ENCODE data around the gene ARHGEF17.
A peak's percentile ranks its signal among the peaks of the same experiment; 100 is the strongest.

ARHGEF17 gene

DNA sequence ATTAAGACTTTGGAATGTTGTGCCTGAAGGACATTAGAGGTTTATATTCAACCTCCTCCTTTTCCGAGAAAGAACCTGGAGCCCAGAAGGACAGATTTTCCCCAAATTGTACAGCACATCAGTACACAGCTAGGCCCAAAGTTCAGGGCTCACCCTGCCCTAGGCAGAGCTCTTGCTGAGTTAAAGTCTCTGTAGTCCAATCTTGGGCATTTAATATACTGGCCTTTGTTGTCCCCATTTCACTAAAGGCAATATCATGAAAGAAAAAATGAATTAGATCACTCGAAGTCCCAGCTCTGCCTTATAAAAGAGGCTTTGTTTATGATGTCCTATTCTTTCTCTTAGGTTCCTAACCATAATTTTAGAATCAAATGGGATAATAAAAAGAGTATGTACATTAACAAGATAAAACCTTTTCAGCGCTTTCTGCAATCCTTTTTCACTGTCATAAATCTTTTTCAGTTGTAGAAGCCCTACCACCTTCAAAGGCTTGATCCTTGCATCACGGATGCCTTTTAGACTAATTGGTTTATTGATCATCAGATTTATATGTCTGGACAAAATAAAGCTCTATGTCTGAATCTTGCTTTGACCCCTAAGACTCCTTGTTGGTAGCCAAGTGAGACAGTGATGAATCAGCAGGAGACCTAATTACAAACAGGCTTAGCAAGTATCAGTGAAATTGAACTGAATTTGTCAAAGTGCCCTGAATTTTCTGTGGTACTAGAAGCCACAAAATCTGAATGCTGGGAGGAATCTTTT, 108.0 kb downstream of the ARHGEF17 start:
- no peak for DNase-seq (ENCODE audit: low read depth)
- no peak for TF ChIP-seq CTCF (IDR thresholded peaks at IDR 0.05; ENCODE audit: low read length, missing control alignments)

DNA sequence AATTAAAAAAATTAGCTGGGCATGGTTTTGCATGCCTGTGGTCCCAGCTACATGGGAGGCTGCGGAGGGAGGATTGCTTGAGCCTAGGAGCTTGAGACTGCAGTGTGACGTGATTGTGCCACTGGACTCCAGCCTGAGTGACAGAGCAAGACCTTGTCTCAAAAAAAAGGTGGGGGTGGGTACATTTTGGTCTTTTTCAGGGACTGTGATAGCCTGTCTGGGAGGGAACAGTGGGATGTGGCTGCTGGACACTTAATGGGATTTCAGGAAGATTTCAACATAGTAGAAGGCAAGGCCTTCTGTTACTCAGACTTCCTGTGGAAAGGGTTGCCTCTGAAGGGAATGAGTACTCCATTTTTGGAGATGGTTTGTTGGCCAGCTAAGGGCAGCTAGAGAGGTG, 108.7 kb downstream of the ARHGEF17 start:
- peak; percentile 59 for DNase-seq (ENCODE audit: low read depth)
- no peak overlapping the region for H3K4me3 ChIP-seq (replicated peaks; ENCODE audit: low read depth, low read length)
- no peak for TF ChIP-seq CTCF (IDR thresholded peaks at IDR 0.05; ENCODE audit: low read length, missing control alignments)

More for the DNA sequence above, 108.0 kb downstream of the ARHGEF17 start:
- no peak overlapping the region for H3K4me3 ChIP-seq (replicated peaks; ENCODE audit: low read depth, low read length)
